ENCODE data around the gene RAB3C.

GRCh38 chr5:58622936-58623871 lies 40.3 kb downstream of the RAB3C start:
- TF ChIP-seq, protein P1, sequence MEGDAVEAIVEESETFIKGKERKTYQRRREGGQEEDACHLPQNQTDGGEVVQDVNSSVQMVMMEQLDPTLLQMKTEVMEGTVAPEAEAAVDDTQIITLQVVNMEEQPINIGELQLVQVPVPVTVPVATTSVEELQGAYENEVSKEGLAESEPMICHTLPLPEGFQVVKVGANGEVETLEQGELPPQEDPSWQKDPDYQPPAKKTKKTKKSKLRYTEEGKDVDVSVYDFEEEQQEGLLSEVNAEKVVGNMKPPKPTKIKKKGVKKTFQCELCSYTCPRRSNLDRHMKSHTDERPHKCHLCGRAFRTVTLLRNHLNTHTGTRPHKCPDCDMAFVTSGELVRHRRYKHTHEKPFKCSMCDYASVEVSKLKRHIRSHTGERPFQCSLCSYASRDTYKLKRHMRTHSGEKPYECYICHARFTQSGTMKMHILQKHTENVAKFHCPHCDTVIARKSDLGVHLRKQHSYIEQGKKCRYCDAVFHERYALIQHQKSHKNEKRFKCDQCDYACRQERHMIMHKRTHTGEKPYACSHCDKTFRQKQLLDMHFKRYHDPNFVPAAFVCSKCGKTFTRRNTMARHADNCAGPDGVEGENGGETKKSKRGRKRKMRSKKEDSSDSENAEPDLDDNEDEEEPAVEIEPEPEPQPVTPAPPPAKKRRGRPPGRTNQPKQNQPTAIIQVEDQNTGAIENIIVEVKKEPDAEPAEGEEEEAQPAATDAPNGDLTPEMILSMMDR (IDR thresholded peaks at IDR 0.05), result no peak
- TF ChIP-seq MAX (CRISPR knock-in tag; IDR thresholded peaks at IDR 0.05), result no peak
- TF ChIP-seq NFE2L1 (CRISPR knock-in tag; IDR thresholded peaks at IDR 0.05), result no peak
- TF ChIP-seq IRF2 (CRISPR knock-in tag; IDR thresholded peaks at IDR 0.05; ENCODE audit: borderline replicate concordance, low read depth), result no peak
- TF ChIP-seq NR1H2 (CRISPR knock-in tag; IDR thresholded peaks at IDR 0.05), result no peak
- TF ChIP-seq, protein P2, sequence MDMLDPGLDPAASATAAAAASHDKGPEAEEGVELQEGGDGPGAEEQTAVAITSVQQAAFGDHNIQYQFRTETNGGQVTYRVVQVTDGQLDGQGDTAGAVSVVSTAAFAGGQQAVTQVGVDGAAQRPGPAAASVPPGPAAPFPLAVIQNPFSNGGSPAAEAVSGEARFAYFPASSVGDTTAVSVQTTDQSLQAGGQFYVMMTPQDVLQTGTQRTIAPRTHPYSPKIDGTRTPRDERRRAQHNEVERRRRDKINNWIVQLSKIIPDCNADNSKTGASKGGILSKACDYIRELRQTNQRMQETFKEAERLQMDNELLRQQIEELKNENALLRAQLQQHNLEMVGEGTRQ (CRISPR knock-in tag; IDR thresholded peaks at IDR 0.05), result no peak
- no peak for TF ChIP-seq NFYB (CRISPR knock-in tag; conservative IDR thresholded peaks at IDR 0.05; ENCODE audit: low read depth)
- TF ChIP-seq ELF4 (CRISPR knock-in tag; IDR thresholded peaks at IDR 0.05; ENCODE audit: low read depth), result no peak
- no peak for TF ChIP-seq MLX (CRISPR knock-in tag; IDR thresholded peaks at IDR 0.05)
- TF ChIP-seq RELA (CRISPR knock-in tag; IDR thresholded peaks at IDR 0.05; ENCODE audit: borderline replicate concordance), result no peak
